MM.1S (cell line): ENCODE data around the gene TAF1B.

Experiments used
- DNase-seq: peaks from one replicate; pipeline ENCODE4 v3.0.0-alpha.2; 2015
- H2AFZ ChIP-seq: fragments of 300-600 bp; sonication (generic); 2 replicates; pipeline ENCODE4 v1.6.0; 2016; ENCODE audit warnings: antibody characterized with exemption, low read length
- H3F3A ChIP-seq: fragments of 300-600 bp; sonication (generic); 2 replicates; pipeline ENCODE4 v1.6.1; 2016; ENCODE audit warnings: mild to moderate bottlenecking, antibody characterized with exemption, low read length, moderate library complexity, mixed read lengths; ENCODE audit not compliant: insufficient read depth
- H3K27ac ChIP-seq: fragments of 300-600 bp; sonication (generic); 2 replicates; pipeline ENCODE4 v1.5.1; 2016; ENCODE audit warnings: mild to moderate bottlenecking, low read length
- H3K27me3 ChIP-seq: fragments of 300-600 bp; sonication (generic); replicated peaks from 2 replicates; pipeline ENCODE4 v1.6.0; 2016; ENCODE audit warnings: low read length; ENCODE audit not compliant: insufficient read depth
- H3K36me3 ChIP-seq: fragments of 300-600 bp; sonication (generic); replicated peaks from 2 replicates; pipeline ENCODE4 v1.6.1; 2016; ENCODE audit warnings: mild to moderate bottlenecking, low read length, mixed read lengths; ENCODE audit not compliant: insufficient read depth
- H3K4me1 ChIP-seq: fragments of 300-600 bp; sonication (generic); 2 replicates; pipeline ENCODE4 v1.6.1; 2016; ENCODE audit warnings: low read length, mixed read lengths
- H3K4me2 ChIP-seq: fragments of 300-600 bp; sonication (generic); 2 replicates; pipeline ENCODE4 v1.6.0; 2016; ENCODE audit warnings: low read depth, low read length
- H3K4me3 ChIP-seq: fragments of 300-600 bp; sonication (generic); 2 replicates; pipeline ENCODE4 v1.5.1; 2016; ENCODE audit warnings: low read length, mixed read lengths
- H3K79me2 ChIP-seq: fragments of 300-600 bp; sonication (generic); 2 replicates; pipeline ENCODE4 v1.6.1; 2016; ENCODE audit warnings: mixed run types, low read length, mixed read lengths
- H3K9ac ChIP-seq: fragments of 300-600 bp; sonication (generic); 2 replicates; pipeline ENCODE4 v1.6.1; 2016; ENCODE audit warnings: low read length, mixed read lengths
- H3K9me2 ChIP-seq: fragments of 300-600 bp; sonication (generic); replicated peaks from 2 replicates; pipeline ENCODE4 v1.6.1; 2016; ENCODE audit warnings: mild to moderate bottlenecking, low read length, mixed read lengths; ENCODE audit not compliant: insufficient read depth
- H3K9me3 ChIP-seq: fragments of 300-600 bp; sonication (generic); replicated peaks from 2 replicates; pipeline ENCODE4 v1.6.1; 2016; ENCODE audit warnings: mild to moderate bottlenecking, low read length, mixed read lengths; ENCODE audit not compliant: insufficient read depth
- H4K20me1 ChIP-seq: fragments of 300-600 bp; sonication (generic); 2 replicates; pipeline ENCODE4 v1.6.1; 2016; ENCODE audit warnings: mild to moderate bottlenecking, low read length, moderate library complexity, mixed read lengths; ENCODE audit not compliant: insufficient read depth
- EZH2 ChIP-seq: fragments of 300-600 bp; sonication (generic); optimal IDR thresholded peaks from 2 replicates; pipeline ENCODE3; 2017; ENCODE audit warnings: low read depth, mild to moderate bottlenecking, antibody characterized with exemption, low read length, mixed read lengths
- EZH2phosphoT487 ChIP-seq: fragments of 300-600 bp; sonication (generic); IDR thresholded peaks from 2 replicates; pipeline ENCODE4 v1.6.1; 2018; ENCODE audit warnings: antibody characterized with exemption, low read length
- TF ChIP-seq, protein P1 (sequence below): fragments of 300-600 bp; sonication (generic); IDR thresholded peaks from 2 replicates; pipeline ENCODE4 v1.5.1; 2016; ENCODE audit warnings: antibody characterized with exemption, low read length, mixed read lengths

Gene TAF1B

DNA sequence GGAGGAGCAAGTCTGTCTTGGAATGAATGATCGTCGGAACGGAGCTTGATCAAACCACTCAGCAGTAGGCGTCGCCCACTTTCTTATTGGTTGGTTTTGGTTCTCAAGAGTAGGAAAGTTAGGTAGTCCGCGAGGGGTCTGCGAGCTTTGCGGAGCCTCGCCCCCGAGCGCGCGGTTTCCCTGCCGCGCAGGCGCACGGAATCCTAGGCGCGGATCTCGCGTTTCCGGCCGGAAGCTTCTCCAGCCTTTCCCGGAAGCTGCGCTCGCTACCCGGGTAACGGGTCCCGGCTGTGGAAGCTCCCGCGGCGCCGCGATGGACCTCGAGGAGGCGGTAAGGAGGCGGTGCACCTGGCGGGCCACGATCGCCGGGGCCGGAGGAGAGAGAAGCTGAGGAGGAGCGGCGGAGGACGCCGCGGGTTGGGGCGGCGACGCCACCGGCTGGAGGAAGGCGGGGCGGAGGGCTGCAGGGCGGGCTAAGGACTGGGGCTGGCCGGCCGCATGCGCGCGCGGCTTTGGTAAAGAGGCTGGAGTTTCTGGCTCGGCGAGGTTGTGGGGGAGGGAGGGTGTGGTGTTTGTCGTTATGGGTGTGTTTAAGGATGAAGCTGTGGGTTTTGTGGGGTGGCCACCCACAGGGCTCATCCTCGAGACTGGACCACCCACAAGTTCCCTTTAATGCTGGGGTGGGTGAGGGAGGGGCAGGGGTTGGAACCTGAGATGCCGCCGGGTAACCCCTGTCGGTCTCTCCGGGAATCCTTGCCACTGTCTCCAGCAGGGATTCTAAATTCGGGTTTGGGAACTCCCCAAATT lies at the start of gene TAF1B:
Gene TAF1B (plus strand): TSS at position 246 of the 807 bp plus-strand sequence. CDS start 68 bp downstream, at position 314.
- Histone ChIP-seq H3F3A (peaks cover 23% of the 10 kb centered on the region), H3K4me2 (peak within 1 kb of the TSS; percentile 91), H3K9me3 (no peaks in the 10 kb centered on the region), H3K27ac (peak within 1 kb of the TSS; percentile 81), H2AFZ (peak within 1 kb of the TSS; percentile 87), H3K9me2 (no peaks in the 10 kb centered on the region), H3K4me3 (peak within 1 kb of the TSS; percentile 86), H3K79me2 (peaks cover 41% of the 10 kb centered on the region), H3K36me3 (no peaks in the 10 kb centered on the region), H3K4me1 (peaks cover 7% of the 10 kb centered on the region), H4K20me1 (no peaks in the 10 kb centered on the region), H3K9ac (peak within 1 kb of the TSS; percentile 74), H3K27me3 (no peaks in the 10 kb centered on the region)
- peak; percentile 92 for DNase-seq
- no peak for TF ChIP-seq EZH2
- TF ChIP-seq, protein P1, sequence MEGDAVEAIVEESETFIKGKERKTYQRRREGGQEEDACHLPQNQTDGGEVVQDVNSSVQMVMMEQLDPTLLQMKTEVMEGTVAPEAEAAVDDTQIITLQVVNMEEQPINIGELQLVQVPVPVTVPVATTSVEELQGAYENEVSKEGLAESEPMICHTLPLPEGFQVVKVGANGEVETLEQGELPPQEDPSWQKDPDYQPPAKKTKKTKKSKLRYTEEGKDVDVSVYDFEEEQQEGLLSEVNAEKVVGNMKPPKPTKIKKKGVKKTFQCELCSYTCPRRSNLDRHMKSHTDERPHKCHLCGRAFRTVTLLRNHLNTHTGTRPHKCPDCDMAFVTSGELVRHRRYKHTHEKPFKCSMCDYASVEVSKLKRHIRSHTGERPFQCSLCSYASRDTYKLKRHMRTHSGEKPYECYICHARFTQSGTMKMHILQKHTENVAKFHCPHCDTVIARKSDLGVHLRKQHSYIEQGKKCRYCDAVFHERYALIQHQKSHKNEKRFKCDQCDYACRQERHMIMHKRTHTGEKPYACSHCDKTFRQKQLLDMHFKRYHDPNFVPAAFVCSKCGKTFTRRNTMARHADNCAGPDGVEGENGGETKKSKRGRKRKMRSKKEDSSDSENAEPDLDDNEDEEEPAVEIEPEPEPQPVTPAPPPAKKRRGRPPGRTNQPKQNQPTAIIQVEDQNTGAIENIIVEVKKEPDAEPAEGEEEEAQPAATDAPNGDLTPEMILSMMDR, result peak; percentile 19; the same call in 1 of the 2 replicates
- TF ChIP-seq EZH2phosphoT487, result no peak

DNA sequence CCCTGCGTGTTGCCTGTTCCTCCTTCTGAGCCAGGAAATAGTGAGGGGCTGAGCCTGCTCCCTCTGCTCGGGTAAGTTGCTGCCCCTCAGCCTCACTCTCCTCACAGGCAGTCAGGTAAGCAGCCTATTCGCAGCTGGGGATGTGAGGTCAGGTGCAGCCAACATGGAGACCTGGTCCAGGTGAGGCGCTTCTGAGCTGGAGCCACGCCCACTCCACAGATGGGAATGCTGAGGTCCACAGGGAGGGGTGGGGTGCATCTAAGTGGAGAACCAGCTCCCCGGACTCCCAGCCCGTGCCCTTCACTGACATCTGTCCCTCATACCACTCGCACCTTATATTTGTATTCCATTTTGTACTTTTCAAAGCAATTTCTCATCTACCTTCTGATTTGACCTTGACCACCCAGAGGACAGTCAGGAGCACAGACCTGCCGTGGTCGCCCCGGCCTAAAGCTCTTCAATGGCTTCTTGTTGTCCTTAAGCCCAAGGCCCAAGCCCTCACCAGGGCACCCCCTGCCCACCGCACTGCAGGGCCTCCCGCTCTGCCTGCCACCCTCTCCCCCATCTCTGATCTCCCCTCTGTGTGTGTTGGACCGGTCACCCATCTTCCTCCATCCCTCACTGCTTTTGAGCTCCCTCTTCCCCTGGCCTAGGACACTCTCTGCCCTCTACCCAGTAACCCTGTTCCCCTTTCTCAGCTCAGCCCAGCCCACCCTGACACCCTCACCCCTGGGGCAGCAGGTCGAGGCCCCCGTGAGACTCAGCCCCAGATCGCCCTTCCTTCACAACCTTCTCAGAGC lies 49.2 kb upstream of the TAF1B start:
- H3K9me2 ChIP-seq, result no peaks in the 10 kb centered on the region
- no peaks in the 10 kb centered on the region for H3K79me2 ChIP-seq
- H3K36me3 ChIP-seq, result no peaks in the 10 kb centered on the region
- DNase-seq, result no peak
- H3K4me2 ChIP-seq, result no peak overlapping the region
- no peaks in the 10 kb centered on the region for H3K9me3 ChIP-seq
- no peak overlapping the region for H3K9ac ChIP-seq
- H3K27ac ChIP-seq, result no peak overlapping the region
- H3K27me3 ChIP-seq, result no peaks in the 10 kb centered on the region
- H3K4me1 ChIP-seq, result no peaks in the 10 kb centered on the region
- H3K4me3 ChIP-seq, result no peak overlapping the region
- no peaks in the 10 kb centered on the region for H4K20me1 ChIP-seq
- no peaks in the 10 kb centered on the region for H3F3A ChIP-seq
- TF ChIP-seq, protein P1, result no peak
- no peak for TF ChIP-seq EZH2phosphoT487
- TF ChIP-seq EZH2, result no peak
- H2AFZ ChIP-seq, result no peak overlapping the region

DNA sequence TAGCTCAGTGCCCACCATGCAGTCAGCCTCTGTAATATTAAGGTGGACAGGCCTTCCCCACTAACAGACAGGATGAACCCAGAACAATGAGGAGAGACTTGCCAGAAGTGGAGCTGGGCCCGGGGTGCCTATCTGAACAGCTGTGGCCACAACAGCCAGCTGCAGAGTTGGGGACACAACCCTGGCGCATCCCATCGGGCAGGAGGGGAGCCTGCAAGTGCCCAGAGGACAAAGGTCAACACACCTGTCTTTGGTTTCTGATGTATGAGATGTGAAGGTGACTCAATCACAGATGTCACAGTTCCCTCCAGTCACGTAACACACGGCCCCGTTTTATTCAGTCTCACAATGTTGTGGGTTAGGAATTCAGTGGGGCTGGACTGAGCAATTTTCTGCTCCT lies 48.2 kb upstream of the TAF1B start:
- Histone ChIP-seq H3K27ac (no peak overlapping the region), H3K4me1 (no peaks in the 10 kb centered on the region), H3K36me3 (no peaks in the 10 kb centered on the region), H3K9ac (no peak overlapping the region), H3F3A (no peaks in the 10 kb centered on the region), H3K27me3 (no peaks in the 10 kb centered on the region), H3K9me2 (no peaks in the 10 kb centered on the region), H3K9me3 (no peaks in the 10 kb centered on the region), H3K4me2 (no peak overlapping the region), H3K4me3 (no peak overlapping the region), H4K20me1 (no peaks in the 10 kb centered on the region), H3K79me2 (no peaks in the 10 kb centered on the region), H2AFZ (no peak overlapping the region)
- no peak for DNase-seq
- no peak for TF ChIP-seq EZH2
- TF ChIP-seq, protein P1, result no peak
- no peak for TF ChIP-seq EZH2phosphoT487
